Stimulated activated CD4-positive, alpha-beta T cell treated with anti-CD3 and anti-CD28 coated beads, Interleukin-4, amount 100 ng/mL, for 4 hours (primary cell): ENCODE measurements around the gene ANKH.
"Not testable (repeated sequence)": the region's sequence is repeated elsewhere in the genome, so short reads cannot be mapped to it uniquely, and the experiment has no call there.

ENCODE experiments used
- DNase-seq, 2 experiments: peaks; one replicate each; pipeline ENCODE4 v3.0.0-alpha.2; 2020

Gene ANKH

DNA sequence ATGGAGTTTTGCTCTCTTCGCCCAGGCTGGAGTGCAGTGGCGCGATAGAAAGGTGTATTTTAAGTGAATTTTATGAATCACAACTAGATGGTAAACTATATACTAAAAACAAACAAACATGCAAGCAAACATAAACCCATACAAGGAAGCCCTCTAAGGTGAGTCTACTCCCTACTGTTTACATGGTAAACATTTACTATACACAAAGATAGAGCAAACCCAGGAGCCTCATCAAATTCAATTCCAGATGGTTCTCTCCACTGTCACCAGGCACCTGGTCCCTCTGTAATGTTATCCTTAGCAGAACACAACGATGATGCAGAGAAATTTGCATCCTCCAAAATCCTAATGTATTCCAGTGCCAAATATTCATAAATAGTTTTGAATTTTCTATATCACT is 17.9 kb downstream of the ANKH start:
- DNase-seq: no peak

DNA sequence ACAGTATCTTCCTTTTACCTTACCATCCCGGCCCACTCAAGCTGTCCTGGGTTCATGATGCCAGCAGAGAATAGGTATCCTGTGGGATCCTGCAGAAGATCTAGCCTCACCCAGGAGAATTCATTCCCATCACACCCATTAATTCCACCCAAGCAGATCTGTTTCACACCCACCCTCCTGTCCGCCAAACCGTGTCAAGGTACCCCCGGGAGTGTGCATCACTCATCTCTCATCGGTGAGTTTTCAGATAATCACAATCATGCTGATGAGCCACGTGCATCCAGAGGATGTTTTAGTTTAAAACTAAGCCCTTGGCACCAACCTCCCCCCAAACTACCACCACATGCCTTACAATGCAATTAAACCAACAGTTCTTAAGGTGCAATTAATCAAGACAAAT is 18.8 kb downstream of the ANKH start:
- DNase-seq: no peak

DNA sequence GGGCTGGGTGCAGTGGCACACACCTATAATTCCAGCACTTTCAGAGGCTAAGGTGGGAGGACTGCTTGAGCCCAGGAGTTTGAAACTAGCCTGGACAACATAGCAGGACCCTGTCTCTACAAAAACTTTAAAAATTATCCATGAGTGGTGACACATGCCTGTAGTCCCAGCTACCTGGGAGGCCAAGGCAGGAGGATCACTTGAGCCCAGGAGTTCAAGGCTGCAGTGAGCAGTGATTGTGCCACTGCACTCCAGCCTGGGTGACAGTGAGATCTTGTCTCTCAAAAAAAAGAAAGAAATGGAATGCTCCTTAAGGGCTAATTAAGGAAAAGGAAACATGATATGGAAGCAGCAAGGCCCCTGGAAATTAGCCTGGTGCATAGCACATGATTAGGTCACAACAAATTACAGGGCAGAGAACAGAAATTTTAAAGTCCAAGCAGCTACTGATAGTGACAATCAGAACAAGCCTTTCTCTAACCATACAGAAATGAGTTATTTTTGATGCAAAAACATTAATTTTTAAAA is 19.5 kb downstream of the ANKH start:
- DNase-seq: no peak

DNA sequence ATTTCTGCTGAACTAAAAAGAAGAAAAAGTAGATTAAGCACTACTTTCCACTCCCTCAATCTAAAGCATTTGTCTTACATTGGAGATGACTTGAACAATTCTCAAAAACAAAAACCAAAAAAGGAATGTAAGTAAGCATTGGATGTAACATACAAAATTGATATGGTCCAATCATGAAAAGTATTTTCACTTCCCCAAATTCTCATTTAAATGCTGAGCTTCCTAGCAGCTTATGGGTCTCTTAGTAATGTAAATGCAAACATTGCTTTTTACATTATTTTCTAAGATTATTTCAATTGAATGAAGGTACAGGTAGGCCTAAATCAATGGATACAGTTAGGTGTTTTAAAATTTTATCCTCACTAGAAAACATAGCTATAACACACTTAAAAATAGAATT is 20.0 kb downstream of the ANKH start:
- DNase-seq: no peak

DNA sequence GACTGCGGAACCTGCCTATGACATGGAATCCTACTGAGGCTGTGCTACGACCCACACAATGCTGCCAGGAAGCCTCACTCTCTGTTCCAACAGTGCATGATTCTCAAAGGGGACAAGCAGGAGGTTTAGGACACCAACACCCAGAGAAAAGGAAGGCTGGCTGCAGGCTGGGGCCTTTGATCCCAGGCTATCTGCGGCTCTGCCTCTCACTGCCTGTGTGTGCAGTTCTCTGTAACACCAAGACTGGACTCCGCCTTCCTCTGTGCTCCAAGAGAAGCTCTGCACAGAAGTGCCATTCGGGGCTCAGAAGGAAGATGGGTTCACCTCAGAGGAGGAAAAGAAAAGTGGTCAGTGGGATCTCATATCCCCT is 20.5 kb downstream of the ANKH start:
- DNase-seq: no peak

DNA sequence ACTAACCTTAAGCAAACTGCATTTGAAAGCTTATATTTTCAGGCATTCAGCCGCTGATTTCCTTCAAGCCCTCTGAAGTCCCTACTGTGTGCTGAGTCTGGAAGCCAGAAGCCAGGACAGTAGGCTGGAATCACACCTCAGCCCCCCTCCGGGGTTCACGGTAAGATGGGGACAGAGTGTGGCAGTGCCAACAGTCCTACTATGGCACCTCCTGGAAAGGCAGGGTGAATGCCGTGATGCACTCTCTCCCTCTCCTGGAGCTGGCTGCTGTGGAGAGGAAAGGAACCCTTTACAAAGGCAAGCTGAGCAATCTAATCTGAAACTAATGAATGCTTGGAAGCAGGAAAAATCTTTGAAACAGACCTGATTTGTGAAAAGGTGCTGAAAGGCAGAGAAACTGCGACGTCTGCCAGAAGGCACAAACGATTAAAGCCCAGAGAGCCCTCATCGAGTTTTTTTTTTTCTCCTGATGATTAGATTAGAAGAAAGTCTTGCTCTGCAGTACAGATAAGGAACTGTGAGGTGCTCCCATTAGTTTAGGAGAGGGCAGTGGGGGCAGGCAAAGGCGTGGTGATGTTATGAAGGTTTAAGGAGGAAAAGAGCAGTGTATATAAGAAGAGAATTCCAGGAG is 21.0 kb downstream of the ANKH start:
- no peak for DNase-seq

DNA sequence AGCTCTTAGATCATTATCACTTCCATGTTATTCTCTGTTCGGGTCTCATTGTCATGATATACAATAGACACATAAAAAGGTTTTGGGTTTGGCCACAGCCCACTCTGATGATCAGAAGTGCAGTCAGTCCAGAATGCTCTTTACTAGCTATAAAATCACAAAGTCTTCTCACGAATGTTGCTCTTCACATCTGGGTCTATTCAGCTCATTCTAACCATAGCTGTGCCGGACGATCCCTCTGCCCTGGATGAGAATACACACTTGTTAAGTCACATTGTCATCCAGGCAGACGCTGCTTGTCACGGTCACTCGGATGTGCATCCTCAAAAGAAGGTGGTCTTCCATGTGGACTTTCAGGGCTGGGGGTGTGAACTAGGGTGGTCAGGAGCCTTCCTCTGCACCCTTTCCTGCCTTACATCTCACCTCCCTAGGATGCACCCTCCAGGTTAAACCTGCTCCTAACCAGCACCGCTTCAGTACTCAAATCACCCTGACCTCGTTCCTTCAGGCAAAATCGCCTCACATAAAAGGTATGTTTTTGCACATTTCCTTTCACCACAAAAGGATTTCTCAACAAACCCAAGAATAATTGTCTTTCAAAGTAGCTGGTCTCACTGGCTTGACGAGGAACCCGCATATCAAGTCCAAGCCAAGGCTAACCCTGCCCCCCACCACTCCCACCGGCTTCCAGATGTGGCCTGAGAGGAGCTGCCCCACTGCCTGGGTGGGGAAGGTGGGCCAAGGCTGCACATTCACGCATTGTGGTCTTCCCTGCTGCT is 21.9 kb downstream of the ANKH start:
- no peak for DNase-seq

DNA sequence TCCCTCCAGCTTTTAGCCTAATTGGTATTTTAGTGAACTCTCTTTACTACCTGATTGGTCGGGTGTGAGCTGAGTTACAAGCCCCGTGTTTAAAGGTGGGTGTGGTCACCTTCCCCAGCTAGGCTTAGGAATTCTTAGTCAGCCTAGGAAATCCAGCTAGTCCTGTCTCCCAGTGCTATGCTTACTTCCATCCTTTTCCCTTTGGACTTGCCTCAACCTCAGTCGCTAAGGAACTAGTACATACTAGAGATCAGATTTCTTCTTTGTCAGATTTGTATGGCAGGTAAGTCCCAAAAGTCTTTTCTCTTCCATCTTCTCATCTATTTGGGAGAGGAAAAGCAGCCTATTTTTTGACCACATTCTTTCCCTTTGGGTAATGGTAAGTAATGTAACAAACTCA is 22.6 kb downstream of the ANKH start:
- not testable (repeated sequence) for DNase-seq

DNA sequence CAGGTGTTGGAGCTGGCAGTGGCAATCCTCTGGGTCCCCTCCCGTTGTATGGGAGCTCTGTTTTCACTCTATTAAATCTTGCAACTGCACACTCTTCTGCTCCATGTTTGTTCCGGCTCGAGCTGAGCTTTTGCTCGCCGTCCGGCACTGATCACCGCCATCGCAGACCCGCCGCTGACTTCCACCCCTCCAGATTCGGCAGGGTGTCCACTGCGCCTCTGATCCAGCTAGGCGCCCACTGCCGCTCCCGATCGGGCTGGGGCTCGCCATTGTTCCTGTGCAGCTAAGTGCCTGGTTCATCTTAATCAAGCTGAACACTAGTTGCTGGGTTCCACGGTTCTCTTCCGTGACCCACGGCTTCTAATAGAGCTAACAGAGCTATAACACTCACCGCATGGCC is 23.2 kb downstream of the ANKH start:
- DNase-seq: no peak

DNA sequence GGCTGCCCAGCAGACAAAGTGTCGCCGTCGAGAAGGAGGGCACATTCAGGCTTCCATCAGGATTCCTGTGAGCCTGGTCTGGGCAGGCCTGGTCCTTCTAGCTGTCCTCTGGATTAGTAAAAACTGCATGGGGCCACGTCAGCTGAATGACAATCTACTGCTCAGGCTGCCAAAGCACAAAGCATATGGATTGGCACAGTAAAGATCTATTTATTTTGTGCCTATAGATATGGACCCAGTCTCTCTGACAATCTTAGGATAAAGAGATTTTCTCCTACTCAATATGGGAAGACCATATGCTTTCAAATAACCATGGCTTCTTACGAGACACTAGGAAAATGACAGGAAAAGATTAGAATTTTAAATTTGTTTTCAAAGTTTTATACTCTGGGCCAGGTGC is 24.1 kb downstream of the ANKH start:
- no peak for DNase-seq

DNA sequence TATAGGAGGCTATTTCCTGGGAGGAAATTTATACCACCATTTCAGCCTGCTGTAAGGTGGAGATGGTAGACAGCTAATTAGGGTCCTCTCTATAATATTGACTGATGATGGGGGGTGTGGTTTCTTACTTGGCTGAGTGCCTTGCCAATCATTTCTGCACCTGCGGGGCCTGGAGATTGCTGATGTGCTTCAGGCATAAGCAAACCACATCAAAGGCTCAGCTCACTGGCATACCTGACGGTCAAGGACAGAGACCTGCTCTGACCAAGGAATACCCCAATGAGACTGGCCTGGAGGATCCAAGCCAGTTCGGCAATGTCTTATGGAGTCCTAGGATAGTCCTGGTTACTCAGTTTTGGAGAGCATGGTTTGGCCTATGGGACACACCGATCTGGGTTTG is 29.5 kb downstream of the ANKH start:
- DNase-seq: no peak

DNA sequence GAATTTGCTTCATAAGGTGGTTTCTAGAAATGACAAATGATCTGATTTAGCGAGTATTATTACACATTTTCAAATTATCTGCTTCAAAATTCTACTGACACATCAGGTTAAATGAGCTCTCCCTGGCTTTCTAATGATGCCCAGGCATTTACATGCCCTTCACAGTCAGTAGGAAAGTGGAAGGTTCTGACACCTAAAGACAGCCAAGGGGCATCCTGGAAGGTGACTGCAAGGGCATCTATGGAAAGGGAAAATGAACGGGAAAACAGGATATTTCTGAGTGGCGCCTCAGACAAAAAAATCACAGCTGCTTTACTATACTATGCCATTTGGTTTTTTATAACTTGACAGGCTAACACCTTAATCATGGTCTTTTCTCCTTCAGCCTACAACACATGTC is 31.0 kb downstream of the ANKH start:
- no peak for DNase-seq

DNA sequence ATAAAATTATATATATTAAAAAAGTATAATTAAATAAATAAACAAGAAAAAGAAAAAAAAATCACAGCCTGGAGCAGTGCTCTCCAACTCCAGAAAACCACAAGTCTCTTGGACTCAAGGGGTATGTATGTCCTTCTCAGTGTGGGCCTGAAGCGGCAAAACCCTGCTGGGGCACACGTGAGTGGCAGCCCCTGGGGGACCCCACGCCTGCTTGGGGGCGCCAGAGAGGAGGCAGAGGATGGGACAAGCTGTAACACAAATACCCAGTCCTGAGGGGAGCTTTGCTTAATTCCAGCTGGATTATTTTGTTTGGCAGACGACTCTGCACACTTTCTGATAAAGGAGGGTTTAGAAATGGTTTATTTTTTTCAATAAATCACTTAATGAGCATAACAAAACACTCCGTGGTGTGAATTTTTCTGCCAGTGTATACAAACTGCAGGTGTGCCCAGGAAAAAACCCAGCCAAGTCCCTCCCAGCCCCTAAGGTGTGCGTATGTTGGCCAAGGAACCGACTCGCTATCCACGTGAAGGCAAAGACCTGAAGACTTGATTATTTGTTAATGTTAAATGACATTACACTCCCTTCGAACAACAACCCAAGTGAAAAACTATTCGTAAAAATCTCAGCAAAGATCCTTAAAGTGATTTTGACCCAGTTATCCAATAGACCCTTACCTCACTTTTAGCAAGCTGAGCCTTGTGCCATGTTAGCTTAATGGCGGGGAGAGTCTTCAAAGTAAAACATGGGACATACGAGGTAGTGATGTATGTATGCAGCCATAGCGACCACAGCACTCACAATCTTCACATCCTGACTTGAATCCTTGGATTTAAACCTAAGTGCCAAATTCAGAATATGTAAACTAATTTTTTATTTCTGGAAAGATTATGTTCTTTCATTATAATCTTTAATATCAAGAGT is 32.9 kb downstream of the ANKH start:
- no peak for DNase-seq

DNA sequence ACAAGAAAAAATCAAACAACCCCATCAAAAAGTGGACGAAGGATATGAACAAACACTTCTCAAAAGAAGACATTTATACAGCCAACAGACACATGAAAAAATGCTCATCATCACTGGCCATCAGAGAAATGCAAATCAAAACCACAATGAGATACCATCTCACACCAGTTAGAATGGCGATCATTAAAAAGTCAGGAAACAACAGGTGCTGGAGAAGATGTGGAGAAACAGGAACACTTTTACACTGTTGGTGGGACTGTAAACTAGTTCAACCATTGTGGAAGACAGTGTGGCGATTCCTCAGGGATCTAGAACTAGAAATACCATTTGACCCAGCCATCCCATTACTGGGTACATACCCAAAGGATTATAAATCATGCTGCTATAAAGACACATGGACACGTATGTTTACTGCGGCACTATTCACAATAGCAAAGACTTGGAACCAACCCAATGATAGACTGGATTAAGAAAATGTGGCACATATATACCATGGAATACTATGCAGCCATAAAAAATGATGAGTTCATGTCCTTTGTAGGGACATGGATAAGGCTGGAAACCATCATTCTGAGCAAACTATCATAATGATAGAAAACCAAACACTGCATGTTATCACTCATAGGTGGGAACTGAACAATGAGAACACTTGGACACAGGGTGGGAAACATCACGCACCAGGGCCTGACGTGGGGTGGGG is 34.0 kb downstream of the ANKH start:
- DNase-seq: not testable (repeated sequence)

DNA sequence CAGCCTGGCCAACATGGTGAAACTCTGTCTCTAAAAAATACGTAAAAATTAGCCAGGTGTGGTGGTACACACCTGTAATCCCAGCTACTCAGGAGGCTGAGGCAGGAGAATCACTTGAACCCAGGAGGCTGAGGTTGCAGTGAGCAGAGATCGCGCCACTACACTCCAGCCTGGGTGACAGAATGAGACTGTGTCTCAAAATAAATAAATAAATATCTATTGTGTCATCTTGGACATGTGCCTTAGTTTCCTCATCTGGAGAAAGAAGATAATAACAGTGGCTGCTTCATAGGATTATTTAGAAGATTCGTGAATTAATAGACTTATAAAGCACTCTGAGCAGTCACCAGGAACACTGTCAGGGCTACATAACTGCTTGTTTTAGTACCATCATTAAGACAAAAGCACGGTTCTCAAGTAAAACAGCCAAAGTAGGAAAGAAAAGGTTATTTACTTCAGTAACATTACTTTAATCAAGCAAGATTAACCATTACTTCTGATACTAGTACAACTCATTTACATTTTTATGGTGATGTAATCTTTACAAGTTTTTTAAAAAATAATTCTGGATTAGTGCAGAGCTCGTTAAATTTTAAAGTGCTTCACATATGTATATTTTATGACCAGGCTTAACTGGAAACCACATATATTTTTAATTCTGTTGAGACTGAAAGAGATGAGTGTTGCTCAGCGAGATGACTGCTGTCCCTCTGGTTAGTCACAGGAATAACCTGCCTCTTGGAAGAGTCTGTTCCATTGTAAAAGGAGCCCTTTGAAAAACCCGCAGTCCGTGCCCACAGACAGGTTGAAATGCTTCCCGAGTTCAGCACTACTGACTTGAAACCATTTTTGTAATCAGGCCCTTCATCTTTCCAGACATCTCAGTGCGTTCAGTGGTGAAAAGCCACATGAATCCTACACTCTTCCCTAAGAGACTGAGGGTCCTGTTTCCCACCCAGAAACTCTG is 36.7 kb downstream of the ANKH start:
- DNase-seq: no peak

DNA sequence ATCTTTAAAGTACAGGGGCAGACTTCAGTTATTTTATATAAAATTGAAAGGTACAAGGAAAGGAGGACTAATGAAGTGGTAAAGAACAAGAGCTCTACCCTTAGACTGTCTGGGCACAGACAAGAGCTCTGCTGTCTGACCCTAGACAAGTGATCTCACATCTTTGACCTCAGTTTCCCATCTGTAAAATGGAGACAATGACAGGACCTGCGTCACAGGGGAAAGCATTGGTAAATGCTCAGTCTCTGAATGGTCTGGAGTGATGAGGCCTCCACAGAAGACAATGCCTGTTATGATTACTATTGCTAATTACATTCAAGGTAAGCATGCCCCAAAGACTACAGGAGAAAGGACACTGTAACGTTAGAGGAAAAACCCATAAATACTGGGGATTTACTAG is 37.5 kb downstream of the ANKH start:
- no peak for DNase-seq

DNA sequence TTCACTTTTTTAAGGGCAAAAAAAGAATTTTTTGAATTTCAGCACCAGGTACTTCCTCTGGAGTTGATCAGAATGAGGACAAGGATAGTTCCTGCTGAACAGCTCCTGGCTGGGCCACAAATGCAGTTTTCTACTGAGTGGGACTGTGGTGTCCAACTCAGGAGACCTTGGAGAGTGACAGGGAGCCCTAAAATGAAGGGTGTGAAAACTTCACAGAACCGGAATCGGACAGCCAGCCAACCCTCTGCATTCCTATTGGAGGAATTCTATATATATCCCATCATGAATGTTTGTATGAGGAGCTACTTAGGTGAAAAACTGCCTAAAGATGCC is 40.6 kb downstream of the ANKH start:
- DNase-seq: no peak

DNA sequence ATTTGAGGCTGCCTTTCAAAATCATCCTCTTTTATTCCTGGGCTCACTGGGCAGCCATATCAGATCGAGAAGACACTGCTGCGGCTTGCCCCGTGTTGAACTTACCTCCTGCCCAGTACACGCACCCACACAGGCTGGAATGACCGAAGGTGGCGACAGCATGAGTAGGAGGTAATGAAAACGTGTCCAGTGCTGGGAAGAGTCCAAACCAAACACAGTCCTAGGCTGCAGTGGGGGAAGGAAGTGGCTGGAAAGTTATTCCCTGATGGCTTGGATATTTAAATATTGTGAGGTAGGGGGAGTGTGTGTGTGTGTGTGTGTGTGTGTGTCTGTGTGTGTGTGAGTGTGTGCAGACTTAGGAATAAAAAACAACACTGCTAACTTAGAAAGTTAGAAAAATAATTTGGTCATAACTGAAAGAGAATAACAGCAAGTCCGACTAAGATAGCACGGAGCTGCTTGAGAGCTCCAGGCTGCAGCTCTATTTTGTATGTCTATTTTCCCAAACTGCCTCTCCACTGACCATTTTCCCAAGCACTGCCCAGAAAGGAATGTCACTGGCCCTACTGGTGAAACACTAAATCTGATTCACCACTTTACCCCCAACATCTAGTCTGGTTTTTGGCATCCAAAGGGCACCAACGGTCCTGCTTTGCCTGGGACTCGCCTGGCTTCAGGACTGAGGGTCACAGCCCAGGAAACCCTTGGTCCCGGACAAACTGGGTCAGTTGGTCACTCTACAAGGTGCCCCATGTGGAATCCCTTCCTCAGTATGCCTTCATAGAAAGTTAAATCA is 41.2 kb downstream of the ANKH start:
- DNase-seq: no peak

DNA sequence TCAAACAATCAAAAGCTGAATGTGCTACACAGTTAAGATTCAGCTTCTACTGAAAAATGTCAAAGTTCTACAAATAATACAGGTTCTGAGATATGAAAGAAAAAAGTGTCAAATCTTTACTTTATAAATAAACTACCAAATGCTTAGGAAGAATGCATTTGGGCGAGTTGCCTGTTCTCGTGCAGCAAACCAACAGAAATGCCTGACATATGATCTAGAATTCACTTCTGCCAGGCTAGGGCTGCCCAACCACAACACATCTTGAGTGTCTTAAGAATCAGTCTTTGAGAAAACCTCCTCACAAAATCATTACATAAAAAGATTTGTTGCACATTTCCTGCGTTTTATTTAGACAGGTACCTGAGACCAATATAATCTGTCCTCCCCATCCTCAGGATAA is 42.2 kb downstream of the ANKH start:
- no peak for DNase-seq

DNA sequence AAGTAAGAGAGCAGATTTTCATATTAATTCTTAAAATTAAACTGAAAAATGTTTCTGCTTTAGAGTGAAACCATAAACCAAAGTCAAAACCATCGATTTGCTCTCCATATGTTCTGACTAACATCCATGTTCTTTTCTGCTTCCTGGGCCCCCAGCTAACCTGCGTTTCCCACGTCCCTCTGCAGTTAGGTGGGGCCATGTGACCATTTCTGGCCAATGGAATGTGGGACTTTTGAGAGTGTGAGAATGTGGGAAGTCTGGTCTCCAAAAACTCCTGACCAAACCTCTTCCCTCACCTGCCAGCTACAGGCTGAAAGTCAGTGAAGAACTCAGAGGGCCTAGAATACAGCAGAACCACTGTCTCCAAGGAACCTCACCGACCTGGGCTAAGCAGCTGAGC is 44.9 kb downstream of the ANKH start:
- no peak for DNase-seq

DNA sequence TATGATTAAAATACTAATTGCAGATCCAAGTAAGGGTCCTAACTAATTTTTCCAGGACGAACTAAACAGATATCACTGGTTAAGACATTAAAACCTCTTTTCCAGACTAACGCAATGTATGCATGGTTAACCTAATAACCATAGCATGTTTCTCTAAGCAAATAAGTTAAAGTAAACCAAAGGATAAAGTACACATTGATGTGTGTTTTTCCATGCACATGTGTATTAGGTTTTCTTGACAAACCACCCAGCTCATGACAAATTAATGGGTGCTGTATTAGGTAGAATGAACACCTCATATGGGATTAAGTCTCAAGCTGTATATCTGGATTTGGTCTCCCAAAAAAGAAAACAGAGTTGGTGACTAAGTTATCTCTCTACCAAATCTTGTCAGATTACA is 45.6 kb downstream of the ANKH start:
- no peak for DNase-seq
